ENCODE results near the gene LMAN1L.
A peak's percentile ranks its signal among the peaks of the same experiment; 100 is the strongest.

LMAN1L gene

DNA sequence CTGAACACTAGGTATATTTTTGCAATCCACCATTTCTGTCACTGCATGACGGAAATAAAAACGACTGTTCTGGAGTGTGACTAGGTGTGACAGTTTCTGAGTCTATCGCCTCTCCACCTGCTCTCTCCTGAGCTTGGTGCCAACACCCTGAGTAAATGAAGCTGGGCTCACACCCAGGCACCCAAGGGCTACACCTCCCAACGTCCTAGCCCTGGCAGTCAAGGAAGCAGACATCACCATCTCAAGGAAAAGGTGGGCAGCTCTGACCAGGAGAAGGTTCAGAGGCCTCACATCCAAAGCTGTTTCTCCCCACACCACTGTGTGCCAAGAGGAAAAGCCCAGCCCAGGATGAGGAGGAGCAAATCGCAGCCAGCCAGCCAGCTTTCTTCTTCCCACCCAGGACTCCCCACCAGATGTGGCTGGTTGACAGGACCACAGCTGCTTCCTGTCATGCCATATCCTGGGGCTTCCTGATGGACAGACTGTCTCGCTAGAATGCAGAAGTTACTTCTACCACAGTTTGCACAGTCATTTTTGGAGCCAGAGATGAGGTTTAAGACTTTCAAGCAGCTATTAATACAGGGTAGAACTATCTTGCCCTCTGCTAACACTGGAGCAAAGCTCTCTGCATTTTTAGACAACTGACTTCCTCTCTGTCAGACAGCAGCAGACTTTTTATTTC lies 57.2 kb downstream of the LMAN1L start:
- H3K9me3 ChIP-seq (ENCODE audit: insufficient read depth, low read length) = no peaks in the 10 kb centered on the region
- H3K9ac ChIP-seq (ENCODE audit: low read length) = peak overlapping the region; percentile 36; the same call in 1 of the 2 replicates
- peaks cover 9% of the 10 kb centered on the region for H3F3A ChIP-seq (ENCODE audit: insufficient read depth)
- H4K20me1 ChIP-seq (ENCODE audit: low read depth, low read length) = peaks cover 3% of the 10 kb centered on the region; the same call in 1 of the 2 replicates
- no peaks in the 10 kb centered on the region for H3K9me2 ChIP-seq (replicated peaks; ENCODE audit: insufficient read depth, low read length)
- H2AFZ ChIP-seq (ENCODE audit: low read depth, low read length, severe bottlenecking) = no peak overlapping the region
- TF ChIP-seq EZH2phosphoT487 (conservative IDR thresholded peaks at IDR 0.05; ENCODE audit: low read length) = no peak
- TF ChIP-seq, protein P1, sequence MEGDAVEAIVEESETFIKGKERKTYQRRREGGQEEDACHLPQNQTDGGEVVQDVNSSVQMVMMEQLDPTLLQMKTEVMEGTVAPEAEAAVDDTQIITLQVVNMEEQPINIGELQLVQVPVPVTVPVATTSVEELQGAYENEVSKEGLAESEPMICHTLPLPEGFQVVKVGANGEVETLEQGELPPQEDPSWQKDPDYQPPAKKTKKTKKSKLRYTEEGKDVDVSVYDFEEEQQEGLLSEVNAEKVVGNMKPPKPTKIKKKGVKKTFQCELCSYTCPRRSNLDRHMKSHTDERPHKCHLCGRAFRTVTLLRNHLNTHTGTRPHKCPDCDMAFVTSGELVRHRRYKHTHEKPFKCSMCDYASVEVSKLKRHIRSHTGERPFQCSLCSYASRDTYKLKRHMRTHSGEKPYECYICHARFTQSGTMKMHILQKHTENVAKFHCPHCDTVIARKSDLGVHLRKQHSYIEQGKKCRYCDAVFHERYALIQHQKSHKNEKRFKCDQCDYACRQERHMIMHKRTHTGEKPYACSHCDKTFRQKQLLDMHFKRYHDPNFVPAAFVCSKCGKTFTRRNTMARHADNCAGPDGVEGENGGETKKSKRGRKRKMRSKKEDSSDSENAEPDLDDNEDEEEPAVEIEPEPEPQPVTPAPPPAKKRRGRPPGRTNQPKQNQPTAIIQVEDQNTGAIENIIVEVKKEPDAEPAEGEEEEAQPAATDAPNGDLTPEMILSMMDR (IDR thresholded peaks at IDR 0.05; ENCODE audit: insufficient read depth, low read length, poor library complexity, severe bottlenecking) = no peak
- H3K36me3 ChIP-seq (ENCODE audit: low read length) = peaks cover 6% of the 10 kb centered on the region; the same call in 1 of the 2 replicates
- H3K27ac ChIP-seq (ENCODE audit: low read depth, low read length) = peak overlapping the region; percentile 58
- no peaks in the 10 kb centered on the region for H3K27me3 ChIP-seq (ENCODE audit: low read length)
- H3K4me2 ChIP-seq (ENCODE audit: low read depth, low read length, poor library complexity, severe bottlenecking) = peak overlapping the region; percentile 40
- no peak overlapping the region for H3K4me3 ChIP-seq (ENCODE audit: insufficient read depth, low read length, poor library complexity, severe bottlenecking)
- peaks cover 77% of the 10 kb centered on the region for H3K79me2 ChIP-seq (ENCODE audit: insufficient read depth, low read length)

DNA sequence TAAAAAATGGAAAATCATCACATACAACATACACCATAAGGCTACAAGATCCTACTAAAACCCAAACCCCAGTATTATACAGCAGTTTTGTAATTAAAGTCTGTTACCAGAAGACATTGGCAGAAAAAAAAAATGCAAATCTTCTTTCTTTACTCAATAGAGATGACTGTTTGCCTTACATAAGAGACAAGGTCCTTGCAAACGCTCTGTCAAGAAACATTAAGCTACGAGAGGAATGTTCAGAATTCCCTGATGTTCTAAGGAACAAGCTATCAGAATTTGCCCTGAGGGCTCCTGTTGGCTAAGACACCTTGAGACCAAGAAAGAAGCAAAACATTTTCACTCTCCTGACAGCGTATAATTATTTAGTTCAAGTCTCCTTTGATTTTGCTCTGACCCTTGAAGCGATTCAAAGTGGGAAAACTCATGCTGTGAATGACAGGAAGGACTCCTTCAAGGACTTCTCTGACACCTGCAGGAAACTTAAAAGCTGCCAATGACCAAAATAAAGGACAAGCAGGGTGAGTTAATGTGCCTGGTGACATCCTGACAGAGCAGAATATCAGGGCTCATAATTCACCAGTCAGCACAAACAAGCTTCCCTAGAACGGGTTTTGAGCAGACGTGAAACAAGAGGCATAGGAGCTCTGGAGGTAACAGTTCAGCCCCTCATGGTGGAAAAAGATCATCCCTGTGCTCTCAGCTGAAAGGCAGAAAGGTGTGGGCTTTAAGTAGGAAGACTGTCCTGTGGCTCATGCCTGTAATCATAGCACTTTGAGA lies 58.0 kb downstream of the LMAN1L start:
- H3K4me2 ChIP-seq (ENCODE audit: low read depth, low read length, poor library complexity, severe bottlenecking) = peak overlapping the region; percentile 40
- no peak overlapping the region for H3K4me3 ChIP-seq (ENCODE audit: insufficient read depth, low read length, poor library complexity, severe bottlenecking)
- H3K79me2 ChIP-seq (ENCODE audit: insufficient read depth, low read length) = peaks cover 73% of the 10 kb centered on the region
- H3K9me3 ChIP-seq (ENCODE audit: insufficient read depth, low read length) = no peaks in the 10 kb centered on the region
- H3F3A ChIP-seq (ENCODE audit: insufficient read depth) = peaks cover 9% of the 10 kb centered on the region
- peak overlapping the region; percentile 36 for H3K9ac ChIP-seq (ENCODE audit: low read length)
- H3K27me3 ChIP-seq (ENCODE audit: low read length) = no peaks in the 10 kb centered on the region
- H3K9me2 ChIP-seq (replicated peaks; ENCODE audit: insufficient read depth, low read length) = no peaks in the 10 kb centered on the region
- H4K20me1 ChIP-seq (ENCODE audit: low read depth, low read length) = peaks cover 3% of the 10 kb centered on the region; the same call in 1 of the 2 replicates
- H3K36me3 ChIP-seq (ENCODE audit: low read length) = peaks cover 6% of the 10 kb centered on the region; the same call in 1 of the 2 replicates
- TF ChIP-seq, protein P1 (IDR thresholded peaks at IDR 0.05; ENCODE audit: insufficient read depth, low read length, poor library complexity, severe bottlenecking) = no peak
- TF ChIP-seq EZH2phosphoT487 (conservative IDR thresholded peaks at IDR 0.05; ENCODE audit: low read length) = no peak
- peak overlapping the region; percentile 58 for H3K27ac ChIP-seq (ENCODE audit: low read depth, low read length)
- H2AFZ ChIP-seq (ENCODE audit: low read depth, low read length, severe bottlenecking) = no peak overlapping the region

DNA sequence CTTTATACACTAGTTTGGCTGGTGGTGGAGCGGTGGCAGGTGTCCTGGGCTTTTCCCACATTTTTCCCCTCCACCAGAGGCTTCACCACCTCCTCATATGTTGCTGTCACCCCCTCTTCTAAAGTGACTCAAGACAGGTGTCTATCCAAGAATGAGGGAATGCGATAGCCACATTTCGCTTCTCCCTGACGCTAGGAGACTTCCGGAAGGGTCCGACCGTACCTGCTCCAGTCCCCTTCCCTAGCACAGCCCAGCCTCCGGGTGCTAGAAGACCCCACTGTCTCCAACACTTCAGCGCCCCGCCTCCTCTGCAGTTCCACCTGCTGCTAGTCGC lies 60.0 kb downstream of the LMAN1L start:
- H3F3A ChIP-seq (ENCODE audit: insufficient read depth) = peaks cover 9% of the 10 kb centered on the region
- H3K4me2 ChIP-seq (ENCODE audit: low read depth, low read length, poor library complexity, severe bottlenecking) = peak overlapping the region; percentile 89
- peaks cover 3% of the 10 kb centered on the region; the same call in 1 of the 2 replicates for H4K20me1 ChIP-seq (ENCODE audit: low read depth, low read length)
- no peaks in the 10 kb centered on the region for H3K9me2 ChIP-seq (replicated peaks; ENCODE audit: insufficient read depth, low read length)
- H3K9ac ChIP-seq (ENCODE audit: low read length) = peak overlapping the region; percentile 74
- peaks cover 52% of the 10 kb centered on the region for H3K79me2 ChIP-seq (ENCODE audit: insufficient read depth, low read length)
- no peaks in the 10 kb centered on the region for H3K9me3 ChIP-seq (ENCODE audit: insufficient read depth, low read length)
- peak overlapping the region; percentile 58; the same call in 1 of the 2 replicates for H3K27ac ChIP-seq (ENCODE audit: low read depth, low read length)
- TF ChIP-seq EZH2phosphoT487 (conservative IDR thresholded peaks at IDR 0.05; ENCODE audit: low read length) = no peak
- TF ChIP-seq, protein P1 (IDR thresholded peaks at IDR 0.05; ENCODE audit: insufficient read depth, low read length, poor library complexity, severe bottlenecking) = no peak
- peak overlapping the region; percentile 92 for H2AFZ ChIP-seq (ENCODE audit: low read depth, low read length, severe bottlenecking)
- H3K4me3 ChIP-seq (ENCODE audit: insufficient read depth, low read length, poor library complexity, severe bottlenecking) = peak overlapping the region; percentile 70
- H3K36me3 ChIP-seq (ENCODE audit: low read length) = peaks cover 6% of the 10 kb centered on the region; the same call in 1 of the 2 replicates
- H3K27me3 ChIP-seq (ENCODE audit: low read length) = no peaks in the 10 kb centered on the region

Measured in SU-DHL-6 (cell line).